Osteocyte (in vitro differentiated cells): ENCODE results near the gene PRAF2. TPM values are rescaled to one million over a fixed set of nuclear protein-coding genes. Genes with fewer than 3 reads are reported as not detected.

Experiments used
- DNase-seq: peaks from one replicate; pipeline ENCODE4 v3.0.0; 2021; ENCODE audit warnings: mixed read lengths; ENCODE audit not compliant: unreplicated experiment; ENCODE audit errors: extremely low spot score
- H3K27ac Mint-ChIP-seq: one replicate; pipeline ENCODE4 v1.8.0; 2021; ENCODE audit warnings: mild to moderate bottlenecking, mixed read lengths; ENCODE audit not compliant: unreplicated experiment
- H3K27me3 Mint-ChIP-seq: one replicate; pipeline ENCODE4 v1.8.0; 2021; ENCODE audit warnings: mixed read lengths; ENCODE audit not compliant: unreplicated experiment
- H3K36me3 Mint-ChIP-seq: one replicate; pipeline ENCODE4 v1.8.0; 2021; ENCODE audit warnings: mixed read lengths; ENCODE audit not compliant: unreplicated experiment
- H3K4me1 Mint-ChIP-seq: one replicate; pipeline ENCODE4 v1.8.0; 2021; ENCODE audit warnings: mixed read lengths; ENCODE audit not compliant: unreplicated experiment
- H3K4me3 Mint-ChIP-seq: one replicate; pipeline ENCODE4 v1.8.0; 2021; ENCODE audit warnings: mild to moderate bottlenecking, moderate library complexity, mixed read lengths; ENCODE audit not compliant: unreplicated experiment
- H3K9me3 Mint-ChIP-seq: one replicate; pipeline ENCODE4 v1.8.0; 2021; ENCODE audit warnings: mixed read lengths; ENCODE audit not compliant: unreplicated experiment
- CTCF ChIP-seq: fragments of 200-600 bp; sonication (generic); IDR thresholded peaks from 2 replicates; pipeline ENCODE4 v1.5.0; 2021; ENCODE audit warnings: antibody characterized with exemption, mild to moderate bottlenecking, moderate library complexity
- total RNA-seq: library from RNA; stranded (reverse); gene quantifications from 2 replicates; pipeline ENCODE4 v1.2.1, GENCODE V29; 2021

Gene PRAF2
- total RNA-seq, 1 donor from 2014 or later: 55.3 TPM

GRCh38 chrX:49116076-49116475 is 42.3 kb upstream of the PRAF2 start:
- H3K27me3 Mint-ChIP-seq: no peaks in the 10 kb centered on the region
- peaks cover 18% of the 10 kb centered on the region for H3K36me3 Mint-ChIP-seq
- no peak overlapping the region for H3K4me3 Mint-ChIP-seq
- H3K4me1 Mint-ChIP-seq: no peaks in the 10 kb centered on the region
- H3K9me3 Mint-ChIP-seq: peaks cover 5% of the 10 kb centered on the region
- H3K27ac Mint-ChIP-seq: no peak overlapping the region
- no peak for TF ChIP-seq CTCF
- no peak for DNase-seq

GRCh38 chrX:49111791-49112190 is 38.0 kb upstream of the PRAF2 start:
- H3K4me3 Mint-ChIP-seq: no peak overlapping the region
- H3K27me3 Mint-ChIP-seq: no peaks in the 10 kb centered on the region
- DNase-seq: no peak
- no peak for TF ChIP-seq CTCF
- no peak overlapping the region for H3K27ac Mint-ChIP-seq
- H3K4me1 Mint-ChIP-seq: no peaks in the 10 kb centered on the region
- peaks cover 13% of the 10 kb centered on the region for H3K36me3 Mint-ChIP-seq
- no peaks in the 10 kb centered on the region for H3K9me3 Mint-ChIP-seq

GRCh38 chrX:49110417-49110816 is 36.6 kb upstream of the PRAF2 start:
- Mint-ChIP-seq H3K4me3 (no peak overlapping the region), H3K9me3 (no peaks in the 10 kb centered on the region), H3K4me1 (no peaks in the 10 kb centered on the region), H3K36me3 (peaks cover 7% of the 10 kb centered on the region), H3K27me3 (no peaks in the 10 kb centered on the region), H3K27ac (no peak overlapping the region)
- DNase-seq: no peak
- TF ChIP-seq CTCF: no peak

GRCh38 chrX:49108641-49109040 is 34.8 kb upstream of the PRAF2 start:
- H3K36me3 Mint-ChIP-seq: peaks cover 5% of the 10 kb centered on the region
- no peak for TF ChIP-seq CTCF
- no peaks in the 10 kb centered on the region for H3K4me1 Mint-ChIP-seq
- DNase-seq: no peak
- H3K27ac Mint-ChIP-seq: no peak overlapping the region
- H3K9me3 Mint-ChIP-seq: no peaks in the 10 kb centered on the region
- no peaks in the 10 kb centered on the region for H3K27me3 Mint-ChIP-seq
- H3K4me3 Mint-ChIP-seq: no peak overlapping the region

GRCh38 chrX:49106930-49107329 is 33.1 kb upstream of the PRAF2 start:
- Mint-ChIP-seq H3K4me3 (no peak overlapping the region), H3K4me1 (no peaks in the 10 kb centered on the region), H3K36me3 (no peaks in the 10 kb centered on the region), H3K27me3 (no peaks in the 10 kb centered on the region), H3K9me3 (no peaks in the 10 kb centered on the region), H3K27ac (no peak overlapping the region)
- TF ChIP-seq CTCF: peak; percentile 44
- no peak for DNase-seq
